Loucy (cell line): ENCODE data around the gene SIRPA.

Experiments
- CTCF ChIP-seq: fragments of 200-600 bp; sonication (generic); conservative IDR thresholded peaks from 2 replicates; pipeline ENCODE4 v1.5.1; 2014; ENCODE audit warnings: mild to moderate bottlenecking, antibody characterized with exemption, low read length
- EZH2phosphoT487 ChIP-seq: fragments of 200-600 bp; IDR thresholded peaks from 2 replicates; pipeline ENCODE4 v1.6.1; 2018; ENCODE audit warnings: antibody characterized with exemption, mild to moderate bottlenecking, moderate library complexity, borderline replicate concordance

- TF ChIP-seq CTCF (no peak), EZH2phosphoT487 (no peak)
Measured at GRCh38 chr20:1880529-1881239, 14.5 kb upstream of the SIRPA start.
